AG04450 (cell line): ENCODE data around the gene KIAA1217. TPM values are rescaled to one million over a fixed set of nuclear protein-coding genes. Genes with fewer than 3 reads are reported as not detected.
"Not testable (repeated sequence)": the region's sequence is repeated elsewhere in the genome, so short reads cannot be mapped to it uniquely, and the experiment has no call there.

Experiments used
- CTCF ChIA-PET: fragments of 300-600, 350-600 bp; formaldehyde crosslinking; extraction: SDS; loops from one replicate; lab custom pipeline; 2022; ENCODE audit warnings: antibody characterized with exemption, inconsistent platforms; lab: Charles Lee
- POLR2A ChIA-PET: fragments of 350-600 bp; formaldehyde crosslinking; extraction: SDS; loops from one replicate; lab custom pipeline; 2021; ENCODE audit warnings: antibody characterized with exemption, inconsistent platforms; lab: Yijun Ruan, JAX
- DNase-seq: peaks from one replicate; pipeline ENCODE4 v3.0.0-alpha.2; 2011; ENCODE audit warnings: low read depth, low spot score
- H3K27ac ChIP-seq: one replicate; pipeline ENCODE4 v1.5.1; 2012; ENCODE audit warnings: low read depth, low read length, control low read depth
- H3K27me3 ChIP-seq: one replicate; pipeline ENCODE4 v1.6.0; 2012; ENCODE audit warnings: low read length; ENCODE audit not compliant: control insufficient read depth, insufficient read depth
- H3K4me3 ChIP-seq: 2 replicates; pipeline ENCODE4 v1.5.1; 2011; ENCODE audit warnings: mild to moderate bottlenecking, low read depth, low read length, control low read depth
- H3K9me3 ChIP-seq: 2 replicates; pipeline ENCODE4 v1.5.1; 2012; ENCODE audit warnings: low read length; ENCODE audit not compliant: control insufficient read depth, insufficient read depth
- CTCF ChIP-seq: IDR thresholded peaks from 2 replicates; pipeline ENCODE4 v1.5.1; 2011; ENCODE audit warnings: low read depth, low read length, control low read depth, inconsistent platforms
- polyA plus RNA-seq: library from polyadenylated mRNA; depleted of rRNA; stranded (reverse); fragments of >200 nt; gene quantifications from 2 replicates; pipeline ENCODE4 v1.2.3, GENCODE V29; 2011

KIAA1217 gene
- polyA plus RNA-seq, 1 experiment: 5.4 TPM

GRCh38 chr10:24350070-24350921 lies 141.4 kb downstream of the KIAA1217 start:
- Histone ChIP-seq H3K4me3 (no peak overlapping the region), H3K27ac (peak overlapping the region; percentile 41), H3K27me3 (no peaks in the 10 kb centered on the region), H3K9me3 (no peaks in the 10 kb centered on the region)
- TF ChIP-seq CTCF: no peak
- POLR2A ChIA-PET: no interaction called here
- DNase-seq: no peak
- CTCF ChIA-PET: interaction anchor here (1.2 to 2.3 kb wide), 3 partner anchors 9 to 169 kb away, joined by 3 to 13 read pairs (median 4); no protein-coding TSS in a partner anchor

DNA sequence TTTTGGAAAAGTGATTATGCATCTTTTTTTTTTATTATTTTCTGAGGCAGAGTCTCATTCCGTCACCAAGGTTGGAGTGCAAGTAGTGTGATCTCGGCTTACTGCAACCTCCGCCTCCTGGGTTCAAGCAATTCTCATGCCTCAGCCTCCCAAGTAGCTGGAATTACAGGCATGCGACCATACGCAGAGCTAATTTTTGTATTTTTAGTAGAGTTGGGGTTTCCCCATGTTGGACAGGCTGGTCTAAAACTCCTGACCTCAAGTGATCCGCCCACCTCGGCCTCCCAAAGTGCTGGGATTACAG lies 141.9 kb downstream of the KIAA1217 start:
- H3K4me3 ChIP-seq, POLR2A ChIA-PET, DNase-seq, H3K27me3 ChIP-seq, H3K27ac ChIP-seq, H3K9me3 ChIP-seq: not testable (repeated sequence)
- CTCF ChIA-PET: interaction anchor here (1.3 to 2.3 kb wide), 2 partner anchors 9 to 356 kb away, joined by 4 to 13 read pairs; no protein-coding TSS in a partner anchor

- POLR2A ChIA-PET: no interaction called here
- CTCF ChIA-PET: interaction anchor here (1.3 to 2.3 kb wide), 2 partner anchors 8 to 357 kb away, joined by 4 to 13 read pairs; no protein-coding TSS in a partner anchor
- Histone ChIP-seq H3K9me3 (no peaks in the 10 kb centered on the region), H3K27me3 (no peaks in the 10 kb centered on the region), H3K27ac (no peak overlapping the region), H3K4me3 (no peak overlapping the region)
- no peak for TF ChIP-seq CTCF
- no peak for DNase-seq
Observed at GRCh38 chr10:24351961-24352360, 143.0 kb downstream of the KIAA1217 start.

DNA sequence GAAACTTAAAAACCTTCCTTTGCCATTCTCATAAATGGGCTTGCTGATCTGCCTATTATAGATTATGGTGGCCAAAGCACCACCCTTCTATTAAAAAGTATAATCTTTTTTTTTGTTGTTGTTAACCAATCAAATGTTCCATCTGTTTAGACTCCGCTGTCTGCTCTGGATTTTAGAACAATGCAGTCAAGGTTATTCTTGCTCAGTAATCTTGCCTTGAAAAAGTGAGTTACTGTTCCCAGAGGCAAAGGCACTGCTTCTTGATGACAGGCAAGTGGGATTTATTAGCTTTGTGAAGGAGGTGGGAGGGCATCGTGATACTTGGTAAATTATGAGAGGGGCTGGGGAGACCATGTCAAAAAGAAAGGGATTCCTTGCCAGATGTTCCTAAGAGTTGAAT lies 143.5 kb downstream of the KIAA1217 start:
- POLR2A ChIA-PET: no interaction called here
- no peaks in the 10 kb centered on the region for H3K9me3 ChIP-seq
- CTCF ChIA-PET: no interaction called here

DNA sequence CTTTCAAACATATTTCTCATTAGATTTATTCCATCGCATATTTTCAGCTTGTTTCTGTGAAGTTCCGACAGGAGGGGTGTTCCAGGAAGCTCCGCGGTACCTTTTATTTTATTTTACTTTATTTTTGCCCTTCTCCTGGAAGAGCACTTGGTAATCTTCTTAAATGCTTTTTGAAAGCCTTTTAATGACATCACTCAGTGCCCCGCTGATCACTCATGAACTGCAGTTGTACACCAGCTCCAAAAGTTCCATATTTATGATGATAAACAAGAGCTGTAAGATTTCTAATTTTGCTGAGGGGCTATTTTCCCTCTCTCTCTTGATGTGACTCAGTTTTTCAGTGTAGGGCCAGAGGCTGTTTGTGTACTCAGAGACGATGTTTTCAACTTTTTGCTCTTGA lies 144.4 kb downstream of the KIAA1217 start:
- Histone ChIP-seq H3K27me3 (no peaks in the 10 kb centered on the region), H3K27ac (no peak overlapping the region), H3K4me3 (no peak overlapping the region), H3K9me3 (no peaks in the 10 kb centered on the region)
- no peak for TF ChIP-seq CTCF
- ChIA-PET POLR2A (no interaction called here), CTCF (no interaction called here)
- no peak for DNase-seq

More for the DNA sequence above, 143.5 kb downstream of the KIAA1217 start:
- DNase-seq: no peak
- Histone ChIP-seq H3K27ac (no peak overlapping the region), H3K27me3 (no peaks in the 10 kb centered on the region), H3K4me3 (no peak overlapping the region)
- TF ChIP-seq CTCF: no peak
